ENCODE data around the gene SLC24A5. TPM values are rescaled to one million over a fixed set of nuclear protein-coding genes. Genes with fewer than 3 reads are reported as not detected.

SLC24A5 gene
- total RNA-seq, 4 donors from 2014 or later, result not detected

- Histone ChIP-seq H3K4me3 (no peak overlapping the region), H3K4me1 (peaks cover 0 to 12% (median 3%) of the 10 kb centered on the region in 4 donors), H3K27me3 (no peaks in the 10 kb centered on the region), H3K9me3 (no peaks in the 10 kb centered on the region), H3K36me3 (no peaks in the 10 kb centered on the region), H3K27ac (peak overlapping the region in 2 of 4 donors; percentile 1)
- DNase-seq, result no peak
- TF ChIP-seq POLR2AphosphoS5 (IDR thresholded peaks at IDR 0.05) (peak in 1 of 3 donors; percentile 23), EP300 (IDR thresholded peaks at IDR 0.05; ENCODE audit: low read depth) (no peak)
- TF ChIP-seq, protein P1, sequence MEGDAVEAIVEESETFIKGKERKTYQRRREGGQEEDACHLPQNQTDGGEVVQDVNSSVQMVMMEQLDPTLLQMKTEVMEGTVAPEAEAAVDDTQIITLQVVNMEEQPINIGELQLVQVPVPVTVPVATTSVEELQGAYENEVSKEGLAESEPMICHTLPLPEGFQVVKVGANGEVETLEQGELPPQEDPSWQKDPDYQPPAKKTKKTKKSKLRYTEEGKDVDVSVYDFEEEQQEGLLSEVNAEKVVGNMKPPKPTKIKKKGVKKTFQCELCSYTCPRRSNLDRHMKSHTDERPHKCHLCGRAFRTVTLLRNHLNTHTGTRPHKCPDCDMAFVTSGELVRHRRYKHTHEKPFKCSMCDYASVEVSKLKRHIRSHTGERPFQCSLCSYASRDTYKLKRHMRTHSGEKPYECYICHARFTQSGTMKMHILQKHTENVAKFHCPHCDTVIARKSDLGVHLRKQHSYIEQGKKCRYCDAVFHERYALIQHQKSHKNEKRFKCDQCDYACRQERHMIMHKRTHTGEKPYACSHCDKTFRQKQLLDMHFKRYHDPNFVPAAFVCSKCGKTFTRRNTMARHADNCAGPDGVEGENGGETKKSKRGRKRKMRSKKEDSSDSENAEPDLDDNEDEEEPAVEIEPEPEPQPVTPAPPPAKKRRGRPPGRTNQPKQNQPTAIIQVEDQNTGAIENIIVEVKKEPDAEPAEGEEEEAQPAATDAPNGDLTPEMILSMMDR (IDR thresholded peaks at IDR 0.05), result no peak
- in situ Hi-C loops (cut with MboI; ENCODE audit: low pct_ligation_motif_present in 1 of 4, low pct_unique_long_range_greater_than_20kb in 1 of 4, low sequenced_read_pairs in 3 of 4), result no loop called here
- WGBS, 2 donors (ENCODE audit: low coverage in 1 of 2), result 64 to 83% methylated on average over 1 of the region's 1 CpG
- intact Hi-C loops (cut with DNase I; ENCODE audit: low total_unique reads), result no loop called here
Measured at GRCh38 chr15:48143856-48144255, 23.1 kb downstream of the SLC24A5 start.

- Histone ChIP-seq H3K4me3 (no peak overlapping the region), H3K9me3 (no peaks in the 10 kb centered on the region), H3K4me1 (peaks cover 0 to 12% (median 3%) of the 10 kb centered on the region in 4 donors), H3K27me3 (no peaks in the 10 kb centered on the region), H3K27ac (peak overlapping the region in 2 of 4 donors; percentile 1 to 7), H3K36me3 (no peaks in the 10 kb centered on the region)
- 42 to 45% methylated on average over 1 of the region's 1 CpG for WGBS, 2 donors (ENCODE audit: low coverage in 1 of 2)
- DNase-seq, result no peak
- intact Hi-C loops (cut with DNase I; ENCODE audit: low total_unique reads), result no loop called here
- in situ Hi-C loops (cut with MboI; ENCODE audit: low pct_ligation_motif_present in 1 of 4, low pct_unique_long_range_greater_than_20kb in 1 of 4, low sequenced_read_pairs in 3 of 4), result no loop called here
- no peak for TF ChIP-seq POLR2A (IDR thresholded peaks at IDR 0.05)
- TF ChIP-seq POLR2AphosphoS5 (IDR thresholded peaks at IDR 0.05), result no peak
- no peak for TF ChIP-seq EP300 (IDR thresholded peaks at IDR 0.05; ENCODE audit: low read depth)
- TF ChIP-seq, protein P1 (IDR thresholded peaks at IDR 0.05), result no peak
Measured at GRCh38 chr15:48144889-48145288, 24.1 kb downstream of the SLC24A5 start.

- Histone ChIP-seq H3K9me3 (no peaks in the 10 kb centered on the region), H3K36me3 (no peaks in the 10 kb centered on the region), H3K4me3 (no peak overlapping the region), H3K27me3 (no peaks in the 10 kb centered on the region), H3K4me1 (peaks cover 0 to 12% (median 3%) of the 10 kb centered on the region in 4 donors), H3K27ac (no peak overlapping the region)
- TF ChIP-seq, protein P1 (IDR thresholded peaks at IDR 0.05), result no peak
- TF ChIP-seq EP300 (IDR thresholded peaks at IDR 0.05; ENCODE audit: low read depth), result no peak
- TF ChIP-seq POLR2AphosphoS5 (IDR thresholded peaks at IDR 0.05), result no peak
- TF ChIP-seq POLR2A (IDR thresholded peaks at IDR 0.05), result no peak
- in situ Hi-C loops (cut with MboI; ENCODE audit: low pct_ligation_motif_present in 1 of 4, low pct_unique_long_range_greater_than_20kb in 1 of 4, low sequenced_read_pairs in 3 of 4) (no loop called here), intact Hi-C loops (cut with DNase I; ENCODE audit: low total_unique reads) (no loop called here)
- DNase-seq, result no peak
Measured at GRCh38 chr15:48145923-48146322, 25.1 kb downstream of the SLC24A5 start.

GRCh38 chr15:48147358-48147757, 26.6 kb downstream of the SLC24A5 start:
- H3K36me3 ChIP-seq, result no peaks in the 10 kb centered on the region
- DNase-seq, result no peak
- no peak overlapping the region for H3K27ac ChIP-seq
- in situ Hi-C loops (cut with MboI; ENCODE audit: low pct_ligation_motif_present in 1 of 4, low pct_unique_long_range_greater_than_20kb in 1 of 4, low sequenced_read_pairs in 3 of 4), result no loop called here
- TF ChIP-seq POLR2AphosphoS5 (IDR thresholded peaks at IDR 0.05), result no peak
- no peak for TF ChIP-seq POLR2A (IDR thresholded peaks at IDR 0.05)
- TF ChIP-seq, protein P1 (IDR thresholded peaks at IDR 0.05), result no peak
- TF ChIP-seq EP300 (IDR thresholded peaks at IDR 0.05; ENCODE audit: low read depth), result no peak
- no peak overlapping the region for H3K4me3 ChIP-seq
- H3K4me1 ChIP-seq, result peaks cover 0 to 12% (median 3%) of the 10 kb centered on the region in 4 donors
- no peaks in the 10 kb centered on the region for H3K27me3 ChIP-seq
- no peaks in the 10 kb centered on the region for H3K9me3 ChIP-seq
- intact Hi-C loops (cut with DNase I; ENCODE audit: low total_unique reads), result no loop called here

Data from transverse colon (tissue), 4 donors.